Ishikawa (cell line): ENCODE results near the gene GTF2I.

Source experiments
- CEBPB ChIP-seq: IDR thresholded peaks from 2 replicates; pipeline ENCODE4 v1.6.1; 2012
- CREB1 ChIP-seq: IDR thresholded peaks from 2 replicates; pipeline ENCODE4 v1.6.1; 2012; ENCODE audit warnings: low read depth
- EGR1 ChIP-seq: IDR thresholded peaks from 2 replicates; pipeline ENCODE4 v1.6.1; 2012
- EP300 ChIP-seq: IDR thresholded peaks from 2 replicates; pipeline ENCODE4 v1.6.1; 2012; ENCODE audit warnings: borderline replicate concordance
- FOXM1 ChIP-seq: IDR thresholded peaks from 2 replicates; pipeline ENCODE4 v1.6.1; 2012; ENCODE audit warnings: low read depth, borderline replicate concordance
- MAX ChIP-seq: IDR thresholded peaks from 2 replicates; pipeline ENCODE4 v1.6.1; 2012
- NFIC ChIP-seq: IDR thresholded peaks from 2 replicates; pipeline ENCODE4 v1.6.1; 2012
- RAD21 ChIP-seq: IDR thresholded peaks from 2 replicates; pipeline ENCODE4 v1.6.1; 2012; ENCODE audit warnings: low read depth
- REST ChIP-seq: IDR thresholded peaks from 2 replicates; pipeline ENCODE4 v1.6.1; 2012; ENCODE audit warnings: low read depth, mild to moderate bottlenecking
- TAF1 ChIP-seq: IDR thresholded peaks from 2 replicates; pipeline ENCODE4 v1.6.1; 2012; ENCODE audit warnings: low read depth, mild to moderate bottlenecking
- TCF12 ChIP-seq: IDR thresholded peaks from 2 replicates; pipeline ENCODE4 v1.6.1; 2012; ENCODE audit warnings: low read depth
- TEAD4 ChIP-seq: IDR thresholded peaks from 2 replicates; pipeline ENCODE4 v1.6.1; 2012
- USF1 ChIP-seq: IDR thresholded peaks from 2 replicates; pipeline ENCODE4 v1.6.1; 2012
- YY1 ChIP-seq: IDR thresholded peaks from 2 replicates; pipeline ENCODE4 v1.6.1; 2012; ENCODE audit warnings: low read depth
- ZBTB7A ChIP-seq: IDR thresholded peaks from 2 replicates; pipeline ENCODE4 v1.6.1; 2012; ENCODE audit warnings: low read depth

Gene GTF2I

GRCh38 chr7:74622228-74622749 is 35.2 kb upstream of the GTF2I start:
- TF ChIP-seq ZBTB7A, result no peak

- TF ChIP-seq NFIC (no peak), FOXM1 (no peak), CREB1 (no peak), YY1 (no peak), MAX (no peak), TCF12 (no peak), TAF1 (no peak), RAD21 (no peak), EP300 (no peak), CEBPB (no peak), ZBTB7A (no peak), EGR1 (no peak), USF1 (no peak), REST (no peak), TEAD4 (no peak)
Measured at GRCh38 chr7:74623135-74623534, 34.4 kb upstream of the GTF2I start.

GRCh38 chr7:74625446-74625845 is 32.1 kb upstream of the GTF2I start:
- TF ChIP-seq TCF12 (no peak), RAD21 (peak; percentile 47)

GRCh38 chr7:74627661-74628411 is 29.7 kb upstream of the GTF2I start:
- no peak for TF ChIP-seq TEAD4
- TF ChIP-seq TAF1, result no peak
- TF ChIP-seq REST, result no peak
- no peak for TF ChIP-seq RAD21
- no peak for TF ChIP-seq TCF12
- TF ChIP-seq USF1, result peak; percentile 90
- TF ChIP-seq NFIC, result no peak

- no peak for TF ChIP-seq REST
- TF ChIP-seq NFIC, result no peak
- TF ChIP-seq RAD21, result no peak
- no peak for TF ChIP-seq FOXM1
- no peak for TF ChIP-seq ZBTB7A
- TF ChIP-seq MAX, result no peak
- no peak for TF ChIP-seq TCF12
Measured at GRCh38 chr7:74632505-74632904, 25.0 kb upstream of the GTF2I start.
